Measurements from ENCODE around the gene MYO1D. TPM values are rescaled to one million over a fixed set of nuclear protein-coding genes. Genes with fewer than 3 reads are reported as not detected.

The MYO1D gene
- total and polyA plus RNA-seq, 9 donors, result 20.9 to 62.2 (median 53.8) TPM

DNA sequence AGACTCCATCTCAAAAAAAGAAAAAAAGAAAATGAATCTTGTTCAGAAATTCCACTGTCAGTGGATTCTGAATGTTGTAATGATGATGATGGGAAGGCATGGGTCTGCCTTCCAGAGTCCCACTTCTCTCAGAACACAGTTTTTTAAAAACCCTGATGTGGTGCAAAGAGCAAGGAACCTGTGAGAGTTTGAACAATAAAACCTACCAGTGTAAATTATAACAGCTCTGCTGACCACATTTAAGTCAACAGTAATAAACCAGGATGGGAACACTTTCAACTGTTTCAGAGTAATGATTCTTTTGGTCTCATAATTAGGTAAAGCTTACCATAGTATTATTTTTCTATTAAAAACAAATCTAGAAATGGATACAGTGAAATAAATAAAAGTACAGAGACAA is 99.0 kb downstream of the MYO1D start:
- DNase-seq, result no peak
- Histone ChIP-seq H3K4me1 (ENCODE audit: insufficient read depth) (no peaks in the 10 kb centered on the region), H3K36me3 (no peaks in the 10 kb centered on the region), H3K27ac (no peak overlapping the region), H3K4me3 (no peak overlapping the region), H3K27me3 (no peaks in the 10 kb centered on the region), H3K9me3 (no peaks in the 10 kb centered on the region)
- intact Hi-C loops (cut with DNase I), result no loop called here
- no peak for TF ChIP-seq POLR2A (IDR thresholded peaks at IDR 0.05)

DNA sequence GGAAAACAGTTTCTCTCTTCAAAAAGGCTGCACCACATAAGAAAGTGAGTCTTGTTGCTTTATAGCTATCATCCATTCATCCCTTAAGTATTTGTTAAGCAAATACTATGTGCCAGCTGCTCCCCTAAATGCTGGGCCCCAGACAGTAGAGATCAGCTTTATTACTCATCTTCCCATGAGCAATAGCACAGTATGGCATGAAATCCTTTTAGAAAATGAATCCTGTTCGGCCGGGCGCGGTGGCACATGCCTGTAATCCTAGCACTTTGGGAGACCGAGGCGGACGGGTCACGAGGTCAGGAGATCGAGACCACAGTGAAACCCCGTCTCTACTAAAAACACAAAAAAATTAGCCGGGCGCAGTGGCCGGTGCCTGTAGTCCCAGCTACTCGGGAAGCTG is 99.5 kb downstream of the MYO1D start:
- no peaks in the 10 kb centered on the region for H3K4me1 ChIP-seq (ENCODE audit: insufficient read depth)
- WGBS, 3 donors, result 95 to 97% (median 96%) methylated on average over 14 of the region's 14 CpGs
- H3K9me3 ChIP-seq, result no peaks in the 10 kb centered on the region
- H3K27me3 ChIP-seq, result no peaks in the 10 kb centered on the region
- H3K27ac ChIP-seq, result no peak overlapping the region
- DNase-seq, result no peak
- no peaks in the 10 kb centered on the region for H3K36me3 ChIP-seq
- H3K4me3 ChIP-seq, result no peak overlapping the region
- intact Hi-C loops (cut with DNase I), result no loop called here
- no peak for TF ChIP-seq POLR2A (IDR thresholded peaks at IDR 0.05)
- no peak for TF ChIP-seq EP300 (IDR thresholded peaks at IDR 0.05)

DNA sequence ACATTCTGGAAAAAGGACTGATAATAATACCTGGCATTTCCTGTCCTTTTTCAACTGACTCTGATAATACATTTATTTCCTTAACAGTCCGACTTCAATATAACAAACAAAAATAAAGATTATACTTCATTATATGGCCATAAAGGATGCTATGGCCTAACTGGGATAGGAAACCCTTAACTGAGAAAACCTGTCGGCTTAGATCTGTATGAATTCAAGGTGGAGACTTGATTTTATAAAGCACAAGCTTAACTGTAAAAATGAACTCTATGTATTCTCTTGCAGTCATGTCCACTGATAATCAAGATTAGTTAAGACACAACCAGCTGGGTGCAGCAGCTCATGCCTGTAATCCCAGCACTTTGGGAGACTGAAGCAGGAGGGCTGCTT is 102.2 kb downstream of the MYO1D start:
- Histone ChIP-seq H3K9me3 (no peaks in the 10 kb centered on the region), H3K4me3 (no peak overlapping the region), H3K27ac (no peak overlapping the region), H3K36me3 (no peaks in the 10 kb centered on the region), H3K27me3 (no peaks in the 10 kb centered on the region), H3K4me1 (ENCODE audit: insufficient read depth) (no peaks in the 10 kb centered on the region)
- 72 to 94% (median 79%) methylated on average over 2 of the region's 2 CpGs for WGBS, 3 donors
- TF ChIP-seq EP300 (IDR thresholded peaks at IDR 0.05) (no peak), POLR2A (IDR thresholded peaks at IDR 0.05) (no peak)
- TF ChIP-seq, protein P1, sequence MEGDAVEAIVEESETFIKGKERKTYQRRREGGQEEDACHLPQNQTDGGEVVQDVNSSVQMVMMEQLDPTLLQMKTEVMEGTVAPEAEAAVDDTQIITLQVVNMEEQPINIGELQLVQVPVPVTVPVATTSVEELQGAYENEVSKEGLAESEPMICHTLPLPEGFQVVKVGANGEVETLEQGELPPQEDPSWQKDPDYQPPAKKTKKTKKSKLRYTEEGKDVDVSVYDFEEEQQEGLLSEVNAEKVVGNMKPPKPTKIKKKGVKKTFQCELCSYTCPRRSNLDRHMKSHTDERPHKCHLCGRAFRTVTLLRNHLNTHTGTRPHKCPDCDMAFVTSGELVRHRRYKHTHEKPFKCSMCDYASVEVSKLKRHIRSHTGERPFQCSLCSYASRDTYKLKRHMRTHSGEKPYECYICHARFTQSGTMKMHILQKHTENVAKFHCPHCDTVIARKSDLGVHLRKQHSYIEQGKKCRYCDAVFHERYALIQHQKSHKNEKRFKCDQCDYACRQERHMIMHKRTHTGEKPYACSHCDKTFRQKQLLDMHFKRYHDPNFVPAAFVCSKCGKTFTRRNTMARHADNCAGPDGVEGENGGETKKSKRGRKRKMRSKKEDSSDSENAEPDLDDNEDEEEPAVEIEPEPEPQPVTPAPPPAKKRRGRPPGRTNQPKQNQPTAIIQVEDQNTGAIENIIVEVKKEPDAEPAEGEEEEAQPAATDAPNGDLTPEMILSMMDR (IDR thresholded peaks at IDR 0.05), result no peak
- intact Hi-C loops (cut with DNase I), result no loop called here
- no peak for DNase-seq

DNA sequence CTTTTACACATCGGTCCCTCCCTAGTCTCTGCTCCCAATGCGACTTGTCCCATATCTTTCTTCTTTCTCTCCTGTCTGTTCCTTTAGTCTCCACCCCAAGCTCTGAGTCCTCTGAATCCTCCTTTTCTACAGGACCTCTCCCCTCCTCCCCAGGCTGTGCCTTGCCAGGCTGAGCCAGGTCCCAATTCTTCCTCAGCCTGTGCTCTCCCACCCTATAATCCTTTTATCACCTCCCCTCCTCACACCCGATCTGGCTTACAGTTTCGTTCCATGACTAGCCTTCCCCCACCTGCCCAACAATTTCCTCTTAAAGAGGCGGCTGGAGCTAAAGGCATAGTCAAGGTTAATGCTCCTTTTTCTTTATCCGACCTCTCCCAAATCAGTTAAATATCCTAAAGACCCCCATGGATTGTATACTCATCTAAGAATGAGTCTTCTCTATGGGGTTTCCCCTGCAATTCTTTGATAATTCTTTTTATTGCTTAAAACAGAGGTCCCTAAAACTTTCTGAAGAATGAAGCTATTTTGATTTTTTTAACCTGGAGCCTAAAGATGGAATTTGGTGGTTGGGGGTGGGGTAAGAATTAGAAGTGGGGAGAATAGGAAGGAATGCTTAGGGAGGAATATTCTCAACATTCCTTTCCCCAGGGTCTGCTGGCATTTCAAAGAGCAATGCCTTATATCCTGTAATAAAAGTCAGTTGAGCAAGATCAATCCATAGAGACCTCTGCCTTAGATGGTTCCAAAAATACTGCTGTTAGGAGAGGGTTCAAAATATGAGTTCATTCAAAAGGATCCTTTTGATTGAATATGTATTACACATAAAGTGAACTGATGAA is 102.8 kb downstream of the MYO1D start:
- intact Hi-C loops (cut with DNase I), result no loop called here
- no peak overlapping the region for H3K4me3 ChIP-seq
- H3K27me3 ChIP-seq, result no peaks in the 10 kb centered on the region
- no peaks in the 10 kb centered on the region for H3K9me3 ChIP-seq
- H3K36me3 ChIP-seq, result no peaks in the 10 kb centered on the region
- no peak for DNase-seq
- no peaks in the 10 kb centered on the region for H3K4me1 ChIP-seq (ENCODE audit: insufficient read depth)
- WGBS, 3 donors, result 84 to 88% (median 88%) methylated on average over 6 of the region's 6 CpGs
- H3K27ac ChIP-seq, result no peak overlapping the region
- TF ChIP-seq EP300 (IDR thresholded peaks at IDR 0.05) (no peak), POLR2A (IDR thresholded peaks at IDR 0.05) (no peak)
- TF ChIP-seq, protein P1 (IDR thresholded peaks at IDR 0.05), result no peak

DNA sequence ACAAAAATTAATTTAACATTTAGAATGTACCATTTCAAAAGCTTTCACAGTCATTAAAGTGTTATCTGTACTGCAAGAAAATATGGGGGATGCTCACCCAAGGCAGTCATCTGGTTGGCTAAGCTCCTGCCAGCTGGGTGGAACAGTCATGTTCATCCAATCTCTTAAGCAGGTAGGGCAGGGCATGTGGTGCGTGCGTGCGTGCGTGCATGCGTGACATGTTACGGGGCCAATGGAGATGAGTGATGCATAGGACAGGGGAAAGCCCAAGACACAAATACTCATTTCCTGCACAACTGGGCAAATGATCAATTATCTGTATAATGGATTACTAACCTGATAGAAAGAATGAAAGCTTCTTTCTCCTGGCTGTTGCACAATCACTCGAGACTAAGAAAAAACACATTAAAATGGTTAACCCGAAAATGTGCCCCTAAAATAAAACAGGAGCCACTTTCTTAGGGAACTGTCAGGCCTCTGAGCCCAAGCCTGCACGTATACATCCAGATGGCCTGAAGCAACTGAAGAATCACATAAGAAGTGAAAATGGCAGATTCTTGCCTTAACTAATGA is 104.4 kb downstream of the MYO1D start:
- Histone ChIP-seq H3K4me3 (no peak overlapping the region), H3K36me3 (no peaks in the 10 kb centered on the region), H3K4me1 (ENCODE audit: insufficient read depth) (no peaks in the 10 kb centered on the region), H3K27me3 (no peaks in the 10 kb centered on the region), H3K9me3 (no peaks in the 10 kb centered on the region), H3K27ac (no peak overlapping the region)
- DNase-seq, result no peak
- WGBS, 3 donors, result 90 to 95% (median 92%) methylated on average over 9 of the region's 9 CpGs
- intact Hi-C loops (cut with DNase I), result no loop called here
- TF ChIP-seq, protein P1 (IDR thresholded peaks at IDR 0.05), result no peak
- no peak for TF ChIP-seq POLR2A (IDR thresholded peaks at IDR 0.05)
- no peak for TF ChIP-seq EP300 (IDR thresholded peaks at IDR 0.05)
